Measurements from ENCODE around the gene CAMTA2.

CAMTA2 gene

GRCh38 chr17:4955091-4955490, 32.4 kb downstream of the CAMTA2 start:
- Histone ChIP-seq H3K4me3 (ENCODE audit: low read depth, low read length) (no peak overlapping the region), H3K36me3 (peaks cover 17% of the 10 kb centered on the region), H3K27ac (no peak overlapping the region), H3K27me3 (ENCODE audit: insufficient read depth, low read depth, severe bottlenecking) (no peaks in the 10 kb centered on the region), H3K9me3 (ENCODE audit: severe bottlenecking) (no peaks in the 10 kb centered on the region)
- no peak for TF ChIP-seq CTCF (IDR thresholded peaks at IDR 0.05; ENCODE audit: low read depth, low read length)
- no peak for DNase-seq

- no peak for TF ChIP-seq CTCF (IDR thresholded peaks at IDR 0.05; ENCODE audit: low read depth, low read length)
- H3K36me3 ChIP-seq = peaks cover 12% of the 10 kb centered on the region
- H3K4me3 ChIP-seq (ENCODE audit: low read depth, low read length) = no peak overlapping the region
- H3K27ac ChIP-seq = no peak overlapping the region
- no peaks in the 10 kb centered on the region for H3K27me3 ChIP-seq (ENCODE audit: insufficient read depth, low read depth, severe bottlenecking)
- DNase-seq = no peak
- H3K9me3 ChIP-seq (ENCODE audit: severe bottlenecking) = no peaks in the 10 kb centered on the region
These were observed 34.0 kb downstream of the CAMTA2 start for GRCh38 chr17:4953451-4953961.

- peak overlapping the region; percentile 95 for H3K27ac ChIP-seq
- H3K4me3 ChIP-seq (ENCODE audit: low read depth, low read length) = peak overlapping the region; percentile 62
- H3K9me3 ChIP-seq (ENCODE audit: severe bottlenecking) = no peaks in the 10 kb centered on the region
- no peak for TF ChIP-seq CTCF (IDR thresholded peaks at IDR 0.05; ENCODE audit: low read depth, low read length)
- peak; percentile 39 for DNase-seq
- H3K36me3 ChIP-seq = peaks cover 26% of the 10 kb centered on the region
- no peaks in the 10 kb centered on the region for H3K27me3 ChIP-seq (ENCODE audit: insufficient read depth, low read depth, severe bottlenecking)
These were observed 36.0 kb downstream of the CAMTA2 start for GRCh38 chr17:4951486-4951885.

- TF ChIP-seq CTCF (IDR thresholded peaks at IDR 0.05; ENCODE audit: low read depth, low read length) = no peak
These were observed 36.7 kb downstream of the CAMTA2 start, which contains the start of gene ENO3 for GRCh38 chr17:4950746-4951204. TSS of gene ENO3 (plus strand) at chr17:4951119. CDS start at chr17:4951830, 711 bp downstream.

GRCh38 chr17:4950075-4950745, 37.3 kb downstream of the CAMTA2 start:
- Histone ChIP-seq H3K4me3 (ENCODE audit: low read depth, low read length) (peak overlapping the region; percentile 62), H3K36me3 (peaks cover 36% of the 10 kb centered on the region), H3K9me3 (ENCODE audit: severe bottlenecking) (no peaks in the 10 kb centered on the region), H3K27ac (peak overlapping the region; percentile 95), H3K27me3 (ENCODE audit: insufficient read depth, low read depth, severe bottlenecking) (no peaks in the 10 kb centered on the region)
- TF ChIP-seq CTCF (IDR thresholded peaks at IDR 0.05; ENCODE audit: low read depth, low read length) = no peak
- DNase-seq = no peak

More at GRCh38 chr17:4950746-4951204, 36.7 kb downstream of the CAMTA2 start, which contains the start of gene ENO3:
- H3K27ac ChIP-seq = peak within 1 kb of the TSS; percentile 95
- peaks cover 33% of the 10 kb centered on the region for H3K36me3 ChIP-seq
- H3K4me3 ChIP-seq (ENCODE audit: low read depth, low read length) = peak within 1 kb of the TSS; percentile 62
- no peaks in the 10 kb centered on the region for H3K9me3 ChIP-seq (ENCODE audit: severe bottlenecking)
- no peaks in the 10 kb centered on the region for H3K27me3 ChIP-seq (ENCODE audit: insufficient read depth, low read depth, severe bottlenecking)
- peak; percentile 78 for DNase-seq
